GM12878 (cell line): ENCODE data around the gene CISD2. TPM values are rescaled to one million over a fixed set of nuclear protein-coding genes. Genes with fewer than 3 reads are reported as not detected.
A peak's percentile ranks its signal among the peaks of the same experiment; 100 is the strongest.

Source experiments
- ATAC-seq: fragments of 200-7000 bp; cut with Tn5 transposase; 3 replicates; pipeline ENCODE4 v1.9.1; 2020; ENCODE audit warnings: mild to moderate bottlenecking, moderate library complexity
- BruUV-seq: library from RNA; stranded (reverse); fragments of 400-500 nt; replicated peaks from 2 replicates; lab custom pipeline; 2021; lab: Mats Ljungman, UMichigan
- CTCF ChIA-PET: fragments of 300-600 bp; sonication (Branson Sonifier 250); formaldehyde crosslinking; extraction: SDS; loops from one replicate; lab custom pipeline; 2021; ENCODE audit warnings: inconsistent platforms; lab: Yijun Ruan, JAX
- POLR2A ChIA-PET: fragments of 350-600 bp; formaldehyde crosslinking; extraction: SDS; loops from one replicate; lab custom pipeline; 2021; ENCODE audit warnings: inconsistent platforms; lab: Charles Lee
- RAD21 ChIA-PET: fragments of 300-600 bp; sonication (Branson Sonifier 250); formaldehyde crosslinking; loops from one replicate; lab custom pipeline; 2023; ENCODE audit warnings: antibody characterized with exemption; ENCODE audit not compliant: unreplicated experiment; lab: Charles Lee
- SMC1A ChIA-PET: fragments of 300-600 bp; sonication (Branson Sonifier 250); formaldehyde crosslinking; loops from one replicate; lab custom pipeline; 2023; ENCODE audit not compliant: unreplicated experiment, uncharacterized antibody; lab: Charles Lee
- DNase-seq: peaks from one replicate; pipeline ENCODE4 v3.0.0-alpha.2; 2011; ENCODE audit warnings: low read depth, low spot score
- FAIRE-seq: peaks from 3 replicates; lab custom pipeline; 2011; peaks lifted over from hg19 to GRCh38; lab: Jason Lieb, UNC
- H2AFZ ChIP-seq: 2 replicates; pipeline ENCODE4 v1.6.0; 2011; ENCODE audit warnings: low read depth, low read length, control low read depth; ENCODE audit not compliant: control insufficient read depth
- H3K27ac ChIP-seq: 2 replicates; pipeline ENCODE4 v1.5.1; 2011; ENCODE audit warnings: control low read depth; ENCODE audit not compliant: control insufficient read depth, insufficient read depth
- H3K27me3 ChIP-seq, 2 experiments: replicated peaks in 1 of 2; 2 replicates each; pipeline versions ENCODE4 v1.6.0 to v1.6.1; 2011; ENCODE audit warnings: low read length in 1 of 2; ENCODE audit not compliant: control insufficient read depth in 2 of 2, insufficient read depth in 2 of 2
- H3K36me3 ChIP-seq, 2 experiments: 2 replicates each; pipeline ENCODE4 v1.5.1; 2011; ENCODE audit warnings: low read length in 1 of 2; ENCODE audit not compliant: control insufficient read depth in 2 of 2, insufficient read depth in 2 of 2
- H3K4me1 ChIP-seq: 2 replicates; pipeline ENCODE4 v1.6.1; 2011; ENCODE audit warnings: mild to moderate bottlenecking, low read length, moderate library complexity, mixed read lengths; ENCODE audit not compliant: control insufficient read depth, insufficient read depth
- H3K4me2 ChIP-seq: 2 replicates; pipeline ENCODE4 v1.6.0; 2011; ENCODE audit warnings: control low read depth; ENCODE audit not compliant: control insufficient read depth, insufficient read depth
- H3K4me3 ChIP-seq: fragments of 200-600 bp; sonication (generic); 2 replicates; pipeline ENCODE4 v1.5.1; 2016
- H3K79me2 ChIP-seq: 2 replicates; pipeline ENCODE4 v1.6.0; 2011; ENCODE audit warnings: low read length; ENCODE audit not compliant: control insufficient read depth, insufficient read depth
- H3K9ac ChIP-seq: 2 replicates; pipeline ENCODE4 v1.8.0; 2011; ENCODE audit warnings: low read length, control low read depth, mixed read lengths; ENCODE audit not compliant: control insufficient read depth, insufficient read depth
- H3K9me3 ChIP-seq: replicated peaks from 3 replicates; pipeline ENCODE4 v1.5.1; 2011; ENCODE audit warnings: mild to moderate bottlenecking, low read length; ENCODE audit not compliant: control insufficient read depth, insufficient read depth
- H4K20me1 ChIP-seq: 2 replicates; pipeline ENCODE4 v1.6.0; 2011; ENCODE audit not compliant: control insufficient read depth, insufficient read depth
- CREB1 ChIP-seq: IDR thresholded peaks from 2 replicates; pipeline ENCODE4 v1.6.1; 2012; ENCODE audit warnings: low read depth, mild to moderate bottlenecking, inconsistent platforms
- EGR1 ChIP-seq, 2 experiments: IDR thresholded peaks; 1 replicate in 1 of 2; 2 replicates in 1 of 2; pipeline ENCODE4 v1.6.1; 2011 to 2012; ENCODE audit warnings: low read depth in 2 of 2, low read length in 2 of 2, borderline replicate concordance in 1 of 2, mild to moderate bottlenecking in 1 of 2, moderate library complexity in 1 of 2
- FOXM1 ChIP-seq: IDR thresholded peaks from 2 replicates; pipeline ENCODE4 v1.6.1; 2012; ENCODE audit warnings: low read depth, mild to moderate bottlenecking, inconsistent platforms, low read length, moderate library complexity
- HDAC2 ChIP-seq: fragments of 200-600 bp; sonication (generic); IDR thresholded peaks from 2 replicates; pipeline ENCODE4 v1.6.1; 2017
- HSF1 ChIP-seq: fragments of 150-350 bp; IDR thresholded peaks from 2 replicates; pipeline ENCODE4 v1.6.1; 2014; ENCODE audit warnings: mild to moderate bottlenecking, low read depth, low read length
- PML ChIP-seq: IDR thresholded peaks from 2 replicates; pipeline ENCODE4 v1.6.1; 2012; ENCODE audit warnings: low read length, inconsistent platforms
- RUNX3 ChIP-seq: IDR thresholded peaks from 2 replicates; pipeline ENCODE4 v1.6.1; 2012; ENCODE audit warnings: low read length, inconsistent platforms
- SMAD1 ChIP-seq: fragments of 450-650 bp; IDR thresholded peaks from 2 replicates; pipeline ENCODE4 v1.6.1; 2018; ENCODE audit warnings: mild to moderate bottlenecking, low read depth; ENCODE audit not compliant: partially characterized antibody
- WGBS: methylation state at CpG from one replicate; pipeline ENCODE4 v1.1.6; 2016; ENCODE audit warnings: low lambda C conversion rate; ENCODE audit not compliant: insufficient replicate concordance, insufficient coverage; ENCODE audit errors: missing lambda C conversion rate; 5-methylcytosine and 5-hydroxymethylcytosine counted together
- in situ Hi-C: fragments of 300-500 bp; cut with MboI; formaldehyde crosslinking; loops from 9 replicates; pipeline ENCODE4 v1.14.3; 2018; ENCODE audit warnings: mixed read lengths
- intact Hi-C: fragments of 100-400 bp; cut with micrococcal nuclease; formaldehyde crosslinking; loops from one replicate; pipeline ENCODE4 v1.14.2; 2022; ENCODE audit not compliant: unreplicated experiment
- polyA plus RNA-seq, 11 experiments: library from polyadenylated mRNA; depleted of rRNA in 4 of 11; unstranded in 6 of 11; stranded (reverse) in 5 of 11; fragments of >200 nt; fragmentation: Nextera tagmentation in 4 of 11; fragmentation: Illumina TruSeq in 1 of 11; extraction: Ambion mirVana in 4 of 11; extraction: Trizol in 1 of 11; gene quantifications; 1 replicate in 1 of 11; 2 replicates in 10 of 11; pipeline versions ENCODE4 v1.2.1 to v1.2.3, GENCODE V29; 2011 to 2016; ENCODE audit warnings: inconsistent platforms in 2 of 11, missing spikeins in 2 of 11, low read depth in 1 of 11
- total RNA-seq, 4 experiments: library from RNA; depleted of rRNA in 3 of 4; stranded (reverse); fragments of >200 nt in 3 of 4; fragmentation: Illumina TruSeq in 1 of 4; extraction: Trizol in 1 of 4; gene quantifications; 2 replicates each; pipeline versions ENCODE4 v1.2.1 to v1.2.3, GENCODE V29; 2013 to 2021

CISD2 gene
- total and polyA plus RNA-seq, 10 of the 15 experiments (the other 5 are each of a cell fraction or from before 2014, with no cell fraction given), result 29.5 to 132 (median 38.9) TPM

GRCh38 chr4:102869569-102870197 is 891 bp downstream of the CISD2 start:
- peaks cover 0 to 3% of the 10 kb centered on the region in 2 experiments; a peak in 1 of 4 replicates for H3K36me3 ChIP-seq
- ChIA-PET CTCF (interaction anchor here (1.0 to 4.7 kb wide), 2 partner anchors 41 to 44 kb away, joined by 4 to 30 read pairs; partner anchors contain the start of gene UBE2D3), RAD21 (interaction anchor here (1.2 to 7.4 kb wide), 4 partner anchors 14 to 205 kb away, joined by 3 to 139 read pairs (median 7); partner anchors contain the start of gene UBE2D3), SMC1A (interaction anchor here (0.9 to 5.4 kb wide), 3 partner anchors 44 to 58 kb away, joined by 3 to 91 read pairs (median 16); partner anchors contain the start of gene UBE2D3), POLR2A (interaction anchor here (0.9 to 5.4 kb wide), 5 partner anchors 44 to 367 kb away, joined by 3 to 164 read pairs (median 7); partner anchors contain the start of genes MANBA and UBE2D3)
- in situ Hi-C loops, result no loop called here
- 2% methylated on average over 19 of the region's 19 CpGs for WGBS
- TF ChIP-seq SMAD1 (peak; percentile 13), HDAC2 (no peak), EGR1 (IDR thresholded peaks at IDR 0.05; ENCODE audit: borderline replicate concordance in 1 of 2, low read depth in 2 of 2, low read length in 2 of 2) (0 out of 3 replicates have a peak, but pooled peaks of 1 of the 2 experiments have one; percentile 36), HSF1 (no peak), FOXM1 (peak; percentile 54; the same call in 1 of the 2 replicates), RUNX3 (peak; percentile 22; the same call in 1 of the 2 replicates), PML (no peak; the same call in 1 of the 2 replicates), CREB1 (no peak; the same call in 1 of the 2 replicates)
- H3K9me3 ChIP-seq, result peaks cover 2% of the 10 kb centered on the region; the same call in 2 of the 3 replicates
- peaks cover 5% of the 10 kb centered on the region; the same call in 1 of the 2 replicates for H3K4me1 ChIP-seq
- no peak for FAIRE-seq
- no peaks in the 10 kb centered on the region for H3K27me3 ChIP-seq
- H3K27ac ChIP-seq, result peak overlapping the region; percentile 98
- peak overlapping the region; percentile 96 for H2AFZ ChIP-seq
- H4K20me1 ChIP-seq, result no peaks in the 10 kb centered on the region
- BruUV-seq, result TSS peak; percentile 59
- peaks cover 78% of the 10 kb centered on the region for H3K79me2 ChIP-seq
- H3K4me2 ChIP-seq, result peak overlapping the region; percentile 94
- ATAC-seq, result peak; percentile 39
- DNase-seq, result no peak
- intact Hi-C loops, result loop anchor here (2.0 to 10.0 kb wide), 5 partner anchors 107 to 525 kb away; partner anchors contain the start of genes MANBA, NFKB1 and SLC39A8
- peak overlapping the region; percentile 97 for H3K9ac ChIP-seq
- H3K4me3 ChIP-seq, result peak overlapping the region; percentile 70
